Mesendoderm (in vitro differentiated cells): ENCODE results near the gene CCDC192.
A peak's percentile ranks its signal among the peaks of the same experiment; 100 is the strongest.

Experiments
- DNase-seq: peaks from one replicate; pipeline ENCODE4 v3.0.0; 2013
- H2AK5ac ChIP-seq: 2 replicates; pipeline ENCODE4 v1.6.1; 2013; ENCODE audit warnings: low read length, inconsistent platforms
- H2BK120ac ChIP-seq: 2 replicates; pipeline ENCODE4 v1.6.1; 2013; ENCODE audit warnings: low read depth, mild to moderate bottlenecking, low read length, moderate library complexity, mixed read lengths
- H2BK15ac ChIP-seq: replicated peaks from 2 replicates; pipeline ENCODE4 v1.6.1; 2013; ENCODE audit warnings: low read depth, mild to moderate bottlenecking, moderate library complexity
- H2BK5ac ChIP-seq: 2 replicates; pipeline ENCODE4 v1.6.1; 2013; ENCODE audit warnings: low read length, inconsistent platforms
- H3K18ac ChIP-seq: 2 replicates; pipeline ENCODE4 v1.6.1; 2013; ENCODE audit warnings: mild to moderate bottlenecking, low read length, mixed read lengths
- H3K23ac ChIP-seq: one replicate; pipeline ENCODE4 v1.6.1; 2013; ENCODE audit warnings: low read length
- H3K27ac ChIP-seq: 2 replicates; pipeline ENCODE4 v1.5.1; 2013; ENCODE audit warnings: low read depth, mild to moderate bottlenecking, inconsistent platforms, low read length, moderate library complexity
- H3K27me3 ChIP-seq: 2 replicates; pipeline ENCODE4 v1.6.1; 2013; ENCODE audit warnings: low read length, control low read depth, mild to moderate bottlenecking, inconsistent platforms; ENCODE audit not compliant: insufficient read depth, poor library complexity
- H3K36me3 ChIP-seq: 2 replicates; pipeline ENCODE4 v1.6.1; 2013; ENCODE audit warnings: low read length, inconsistent platforms; ENCODE audit not compliant: control insufficient read depth, insufficient read depth
- H3K4ac ChIP-seq: one replicate; pipeline ENCODE4 v1.6.1; 2013; ENCODE audit warnings: low read depth, mild to moderate bottlenecking, low read length, moderate library complexity
- H3K4me1 ChIP-seq: 2 replicates; pipeline ENCODE4 v1.6.1; 2013; ENCODE audit warnings: low read depth, low read length, inconsistent platforms; ENCODE audit not compliant: control insufficient read depth
- H3K4me2 ChIP-seq: 2 replicates; pipeline ENCODE4 v1.6.1; 2013; ENCODE audit warnings: low read length
- H3K4me3 ChIP-seq: 2 replicates; pipeline ENCODE4 v1.5.1; 2013; ENCODE audit warnings: mild to moderate bottlenecking, low read length
- H3K56ac ChIP-seq: one replicate; pipeline ENCODE4 v1.6.1; 2013; ENCODE audit warnings: low read length
- H3K79me1 ChIP-seq: 2 replicates; pipeline ENCODE4 v1.6.1; 2013; ENCODE audit warnings: low read length, inconsistent platforms
- H3K79me2 ChIP-seq: 2 replicates; pipeline ENCODE4 v1.6.1; 2013; ENCODE audit warnings: mild to moderate bottlenecking, low read length; ENCODE audit not compliant: control insufficient read depth, insufficient read depth
- H3K9ac ChIP-seq: 2 replicates; pipeline ENCODE4 v1.6.1; 2013; ENCODE audit warnings: low read length, inconsistent platforms
- H4K5ac ChIP-seq: one replicate; pipeline ENCODE4 v1.6.1; 2013; ENCODE audit warnings: low read length
- H4K8ac ChIP-seq: one replicate; pipeline ENCODE4 v1.6.1; 2013; ENCODE audit warnings: low read depth, mild to moderate bottlenecking, control low read depth, low read length, moderate library complexity
- WGBS: extraction: QIAGEN DNeasy Blood & Tissue Kit; methylation state at CpG from one replicate; pipeline ENCODE4 v1.1.7; 2013; ENCODE audit warnings: low lambda C conversion rate, missing lambda C conversion rate; ENCODE audit not compliant: insufficient coverage; ENCODE audit errors: extremely low coverage; 5-methylcytosine and 5-hydroxymethylcytosine counted together

The CCDC192 gene

DNA sequence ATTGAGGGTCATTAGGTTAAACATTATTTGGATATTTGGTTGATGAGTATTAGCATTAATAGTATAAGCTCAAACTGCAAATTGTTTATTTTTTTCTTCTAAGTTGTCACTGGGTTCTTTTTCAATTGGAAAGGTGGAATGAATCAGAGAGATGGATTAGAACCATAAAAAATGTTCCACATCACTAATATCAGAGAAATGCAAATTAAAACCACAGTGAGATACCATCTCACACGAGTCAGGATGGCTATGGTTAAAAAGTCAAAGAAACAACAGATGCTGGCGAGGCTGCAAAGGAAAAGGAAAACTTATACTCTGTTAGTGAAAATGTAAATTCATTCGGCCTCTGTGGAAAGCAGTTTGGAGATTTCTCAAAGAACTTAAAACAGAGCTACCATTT lies 122.8 kb downstream of the CCDC192 start:
- Histone ChIP-seq H3K27me3 (no peaks in the 10 kb centered on the region), H3K36me3 (no peaks in the 10 kb centered on the region), H3K4me1 (no peaks in the 10 kb centered on the region), H2BK5ac (no peak overlapping the region), H3K9ac (no peak overlapping the region), H4K8ac (no peak overlapping the region), H3K4me2 (no peak overlapping the region), H3K79me2 (no peaks in the 10 kb centered on the region), H3K27ac (no peak overlapping the region), H2AK5ac (no peak overlapping the region), H3K56ac (no peak overlapping the region), H3K18ac (no peak overlapping the region), H3K23ac (no peak overlapping the region), H3K4me3 (no peak overlapping the region), H4K5ac (no peak overlapping the region), H2BK15ac (no peak overlapping the region), H3K79me1 (no peaks in the 10 kb centered on the region), H2BK120ac (no peak overlapping the region), H3K4ac (no peak overlapping the region)
- WGBS: no CpG with 5 or more reads among the region's 3 CpGs
- no peak for DNase-seq

DNA sequence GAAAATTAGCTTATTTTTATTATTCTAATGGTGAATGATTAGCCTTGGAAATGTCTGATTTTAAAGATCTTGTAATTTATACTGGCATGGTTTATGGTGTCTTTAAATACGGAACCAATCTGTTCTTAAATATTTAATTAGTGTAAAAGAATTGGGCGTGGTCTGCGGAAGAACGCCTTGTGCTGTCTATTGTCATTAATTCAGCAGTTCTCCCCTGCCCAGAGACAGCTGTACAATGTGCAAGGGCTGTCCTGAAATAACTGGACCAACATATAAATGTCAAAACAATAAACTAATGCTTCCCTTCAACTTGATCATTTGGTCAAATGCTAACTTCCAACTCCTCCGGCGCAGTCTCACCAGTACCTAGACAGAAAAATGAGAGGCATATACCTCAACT lies 124.3 kb downstream of the CCDC192 start:
- Histone ChIP-seq H3K27ac (no peak overlapping the region), H3K23ac (no peak overlapping the region), H2BK5ac (no peak overlapping the region), H2BK120ac (no peak overlapping the region), H3K56ac (no peak overlapping the region), H3K36me3 (no peaks in the 10 kb centered on the region), H3K4me1 (no peaks in the 10 kb centered on the region), H3K27me3 (no peaks in the 10 kb centered on the region), H3K4me2 (no peak overlapping the region), H2AK5ac (no peak overlapping the region), H3K9ac (no peak overlapping the region), H3K79me2 (no peaks in the 10 kb centered on the region), H3K18ac (no peak overlapping the region), H3K4me3 (no peak overlapping the region), H4K5ac (no peak overlapping the region), H3K79me1 (no peaks in the 10 kb centered on the region), H3K4ac (no peak overlapping the region), H4K8ac (no peak overlapping the region), H2BK15ac (no peak overlapping the region)
- no peak for DNase-seq
- WGBS: no CpG with 5 or more reads among the region's 6 CpGs

DNA sequence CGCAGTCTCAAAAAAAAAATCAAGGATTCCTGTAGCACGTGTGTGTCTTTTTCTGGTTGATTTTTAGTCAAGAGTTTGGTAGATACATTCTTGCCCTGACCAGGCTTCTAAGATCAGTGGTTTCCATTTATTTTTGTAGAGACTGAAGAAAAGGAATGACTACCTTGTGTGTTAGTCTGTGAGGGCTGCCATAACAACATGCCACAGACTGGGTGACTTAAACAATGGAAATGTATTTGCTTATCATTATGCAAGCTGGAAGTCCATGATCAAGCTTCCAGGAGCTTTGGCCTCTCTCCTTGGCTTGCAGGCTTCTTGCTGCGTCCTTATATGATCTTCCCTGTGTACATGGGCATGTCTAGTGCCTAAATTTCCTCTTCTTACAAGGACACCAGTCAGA lies 127.0 kb downstream of the CCDC192 start:
- no peak overlapping the region for H3K23ac ChIP-seq
- H3K36me3 ChIP-seq: no peaks in the 10 kb centered on the region
- H4K8ac ChIP-seq: no peak overlapping the region
- H2BK120ac ChIP-seq: no peak overlapping the region
- H3K56ac ChIP-seq: no peak overlapping the region
- no peak overlapping the region for H3K4me2 ChIP-seq
- no peak overlapping the region for H3K18ac ChIP-seq
- no peak overlapping the region for H3K27ac ChIP-seq
- no peaks in the 10 kb centered on the region for H3K79me2 ChIP-seq
- no peaks in the 10 kb centered on the region for H3K27me3 ChIP-seq
- H2BK15ac ChIP-seq: no peak overlapping the region
- H3K4me3 ChIP-seq: no peak overlapping the region
- H4K5ac ChIP-seq: no peak overlapping the region
- no CpG with 5 or more reads among the region's 3 CpGs for WGBS
- peak; percentile 24 for DNase-seq
- no peak overlapping the region for H3K4ac ChIP-seq
- H3K4me1 ChIP-seq: no peaks in the 10 kb centered on the region
- no peak overlapping the region for H2BK5ac ChIP-seq
- no peaks in the 10 kb centered on the region for H3K79me1 ChIP-seq
- no peak overlapping the region for H3K9ac ChIP-seq
- no peak overlapping the region for H2AK5ac ChIP-seq

DNA sequence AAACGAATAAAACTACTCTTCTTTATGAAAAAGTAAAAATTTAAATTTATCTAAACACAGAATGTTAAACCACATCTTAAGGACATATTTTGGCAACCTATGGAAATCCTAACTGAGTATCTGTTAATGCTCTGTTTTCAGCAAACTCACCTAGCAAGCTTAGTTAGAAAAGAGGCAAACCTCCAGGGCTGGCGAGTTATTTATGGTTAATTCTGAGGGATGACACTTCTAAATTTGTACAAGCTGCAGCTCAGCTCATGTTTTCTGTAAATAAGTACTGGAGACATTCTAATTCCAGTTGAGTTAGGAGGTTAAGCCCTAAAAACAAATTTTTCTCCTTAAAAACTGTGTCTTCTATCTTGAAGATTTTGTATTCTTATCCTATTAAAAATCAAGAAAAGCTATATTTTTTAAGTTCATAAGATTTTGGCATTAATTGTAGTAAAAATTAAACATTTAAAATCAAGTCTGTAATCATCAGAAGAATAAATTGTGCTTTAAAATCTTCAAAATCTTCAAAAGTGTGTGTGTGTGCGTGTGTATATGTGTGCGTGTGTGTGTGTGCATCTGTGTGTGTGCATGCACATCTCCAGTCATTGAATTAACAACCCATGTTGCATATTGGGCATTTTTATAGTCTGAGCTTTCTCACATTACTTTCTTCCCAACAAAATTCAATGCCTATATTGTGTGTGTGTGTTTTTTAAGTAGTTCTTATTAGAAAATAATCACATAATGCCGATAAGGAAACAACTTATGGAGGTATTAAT lies 127.8 kb downstream of the CCDC192 start:
- Histone ChIP-seq H2AK5ac (no peak overlapping the region), H2BK15ac (no peak overlapping the region), H4K5ac (no peak overlapping the region), H3K56ac (no peak overlapping the region), H3K9ac (no peak overlapping the region), H3K27me3 (no peaks in the 10 kb centered on the region), H3K36me3 (no peaks in the 10 kb centered on the region), H3K4me2 (no peak overlapping the region), H3K27ac (no peak overlapping the region), H3K4ac (no peak overlapping the region), H3K79me1 (no peaks in the 10 kb centered on the region), H3K23ac (no peak overlapping the region), H3K79me2 (no peaks in the 10 kb centered on the region), H3K18ac (no peak overlapping the region), H3K4me3 (no peak overlapping the region), H4K8ac (no peak overlapping the region), H2BK5ac (no peak overlapping the region), H3K4me1 (no peaks in the 10 kb centered on the region), H2BK120ac (no peak overlapping the region)
- DNase-seq: no peak
- no CpG with 5 or more reads among the region's 5 CpGs for WGBS

DNA sequence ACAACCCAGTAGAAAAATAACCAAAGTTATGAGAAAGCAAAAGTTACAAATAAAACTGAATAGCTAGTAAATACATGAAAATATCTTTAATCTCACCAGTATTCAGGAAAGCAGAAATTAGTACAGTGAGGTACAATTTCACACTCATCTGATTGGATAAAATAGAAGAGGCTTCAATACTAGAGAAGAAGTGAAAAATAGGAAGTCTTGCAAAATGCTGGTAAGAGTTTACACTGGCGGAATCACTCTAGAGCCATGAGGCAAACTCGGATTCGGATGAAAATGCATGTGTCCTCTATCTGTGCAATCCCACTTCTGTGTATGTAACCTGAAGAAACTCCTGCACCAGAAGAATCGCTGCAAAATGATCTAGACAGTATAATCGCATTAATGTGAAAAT lies 128.9 kb downstream of the CCDC192 start:
- Histone ChIP-seq H4K5ac (no peak overlapping the region), H3K36me3 (no peaks in the 10 kb centered on the region), H3K4me1 (no peaks in the 10 kb centered on the region), H3K27me3 (no peaks in the 10 kb centered on the region), H3K4ac (no peak overlapping the region), H3K56ac (no peak overlapping the region), H3K18ac (no peak overlapping the region), H3K79me1 (no peaks in the 10 kb centered on the region), H3K79me2 (no peaks in the 10 kb centered on the region), H3K27ac (no peak overlapping the region), H2BK5ac (no peak overlapping the region), H2BK120ac (no peak overlapping the region), H3K23ac (no peak overlapping the region), H3K4me3 (no peak overlapping the region), H2BK15ac (no peak overlapping the region), H4K8ac (no peak overlapping the region), H2AK5ac (no peak overlapping the region), H3K4me2 (no peak overlapping the region), H3K9ac (no peak overlapping the region)
- WGBS: no CpG with 5 or more reads among the region's 5 CpGs
- no peak for DNase-seq

DNA sequence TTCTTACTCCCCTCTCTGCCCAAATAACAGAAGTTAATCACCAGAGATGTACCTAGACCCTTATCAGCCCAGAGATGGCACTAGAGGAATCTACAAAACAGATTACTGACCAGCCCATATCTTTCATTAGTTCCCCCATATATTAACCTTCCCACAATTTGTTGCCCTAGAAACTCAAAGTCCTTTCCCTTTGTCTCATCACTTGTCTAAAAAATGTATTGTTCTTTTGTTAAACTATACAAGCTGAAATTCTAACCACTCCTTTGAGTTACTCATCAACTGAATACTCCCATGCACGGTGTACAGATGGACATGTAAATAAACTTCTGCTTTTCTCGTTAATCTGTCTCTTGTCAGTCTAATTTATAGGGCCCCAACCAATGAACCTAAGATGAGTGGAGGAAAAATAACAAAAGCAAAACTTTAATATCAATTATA lies 130.9 kb downstream of the CCDC192 start:
- DNase-seq: no peak
- H3K27me3 ChIP-seq: no peaks in the 10 kb centered on the region
- no peak overlapping the region for H3K4me2 ChIP-seq
- peaks cover 2% of the 10 kb centered on the region for H3K4me1 ChIP-seq
- no peak overlapping the region for H3K18ac ChIP-seq
- H3K9ac ChIP-seq: no peak overlapping the region
- no peak overlapping the region for H2BK120ac ChIP-seq
- no peak overlapping the region for H4K5ac ChIP-seq
- H3K79me1 ChIP-seq: no peaks in the 10 kb centered on the region
- no peak overlapping the region for H3K23ac ChIP-seq
- no CpG with 5 or more reads among the region's 2 CpGs for WGBS
- no peaks in the 10 kb centered on the region for H3K36me3 ChIP-seq
- no peak overlapping the region for H2BK15ac ChIP-seq
- no peak overlapping the region for H2BK5ac ChIP-seq
- H4K8ac ChIP-seq: no peak overlapping the region
- H2AK5ac ChIP-seq: no peak overlapping the region
- no peak overlapping the region for H3K4ac ChIP-seq
- H3K27ac ChIP-seq: no peak overlapping the region
- H3K79me2 ChIP-seq: no peaks in the 10 kb centered on the region
- H3K56ac ChIP-seq: no peak overlapping the region
- no peak overlapping the region for H3K4me3 ChIP-seq
